Activated CD8-positive, alpha-beta memory T cell treated with anti-CD3 and anti-CD28 coated beads, Interleukin-2, amount 50 U/mL, for 48 hours (primary cell): ENCODE measurements around the gene AMBRA1.

ENCODE experiments used
- DNase-seq: peaks from one replicate; pipeline ENCODE4 v3.0.0-alpha.2; 2020

The AMBRA1 gene

DNA sequence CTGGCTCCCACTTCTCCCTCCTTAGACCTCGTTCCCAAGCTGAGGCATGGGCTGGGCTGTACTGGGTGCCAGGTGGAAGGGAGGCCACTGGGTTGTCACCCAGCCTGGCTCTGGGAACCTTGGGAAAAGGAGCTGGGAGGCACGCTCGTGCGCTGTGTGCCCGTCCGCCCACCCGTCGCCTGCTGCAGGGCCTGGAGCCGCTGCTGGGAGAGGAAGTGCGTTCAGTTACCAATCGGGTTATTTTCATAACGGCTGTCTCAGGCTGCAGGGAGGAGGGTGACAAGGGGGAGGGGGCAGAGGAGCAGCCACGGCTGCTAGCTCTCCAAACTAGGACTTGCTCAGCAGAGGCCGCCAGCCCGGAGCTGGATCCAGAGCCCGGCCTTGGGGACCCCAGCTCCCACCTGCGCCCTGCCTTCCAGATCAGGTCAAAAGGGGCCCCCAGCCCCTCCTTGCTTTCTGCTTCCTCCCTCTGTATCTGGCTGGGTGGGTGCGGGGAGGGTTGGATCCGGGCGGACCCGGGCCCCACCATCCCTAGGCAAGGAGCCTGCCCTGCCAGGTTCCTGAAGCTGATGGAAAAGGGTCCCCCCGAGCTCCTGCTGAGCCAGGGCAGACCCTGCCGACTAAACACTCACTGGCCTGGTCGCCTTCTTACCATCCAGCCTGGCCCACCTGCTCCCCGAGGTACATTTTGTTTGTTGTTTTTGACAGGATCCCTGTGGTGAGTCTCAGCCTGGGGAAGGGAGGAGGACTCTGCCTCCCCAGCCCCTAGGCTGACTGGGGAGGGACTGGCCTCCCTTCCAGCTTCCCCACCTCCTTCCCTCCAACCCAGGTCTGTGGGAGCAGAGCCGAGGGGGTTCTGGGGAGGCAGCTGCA is 232.3 kb downstream of the AMBRA1 start:
- peak; percentile 81 for DNase-seq

GRCh38 chr11:46360878-46361277 is 232.9 kb downstream of the AMBRA1 start:
- no peak for DNase-seq

- no peak for DNase-seq
These were observed 233.9 kb downstream of the AMBRA1 start for GRCh38 chr11:46359953-46360352.

GRCh38 chr11:46357483-46357936 is 236.3 kb downstream of the AMBRA1 start:
- DNase-seq: no peak

DNA sequence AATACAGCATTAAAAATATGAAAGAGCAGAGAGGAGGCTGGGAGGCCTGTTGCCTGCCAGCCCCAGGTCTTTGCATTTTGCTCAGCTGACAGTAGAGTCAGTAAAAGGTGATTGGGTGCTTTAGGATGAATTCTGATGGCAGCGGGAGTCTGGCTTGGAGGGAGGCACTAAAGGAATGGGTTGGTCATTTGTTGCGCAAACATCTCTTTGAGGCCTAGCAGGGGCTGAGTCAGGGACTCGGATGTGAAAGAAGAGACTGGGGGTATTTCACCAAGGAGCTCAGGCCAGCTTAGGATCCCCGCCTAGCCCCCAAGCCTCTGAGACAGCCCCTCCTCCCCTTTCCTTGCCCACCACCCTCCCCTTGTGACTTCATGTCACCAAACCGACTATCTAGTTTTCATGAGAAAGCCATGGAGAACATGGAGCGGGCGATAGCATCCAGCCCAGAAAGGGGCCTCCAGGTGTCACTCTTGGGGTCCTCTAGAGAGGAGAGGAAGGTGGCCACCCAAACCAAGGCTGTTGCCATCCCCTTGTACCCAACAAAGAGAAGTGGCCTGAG is 236.8 kb downstream of the AMBRA1 start:
- DNase-seq: no peak

- peak; percentile 80 for DNase-seq
These were observed 240.1 kb downstream of the AMBRA1 start for GRCh38 chr11:46353698-46354097.

GRCh38 chr11:46352063-46352841 is 241.6 kb downstream of the AMBRA1 start:
- DNase-seq: peak; percentile 91

DNA sequence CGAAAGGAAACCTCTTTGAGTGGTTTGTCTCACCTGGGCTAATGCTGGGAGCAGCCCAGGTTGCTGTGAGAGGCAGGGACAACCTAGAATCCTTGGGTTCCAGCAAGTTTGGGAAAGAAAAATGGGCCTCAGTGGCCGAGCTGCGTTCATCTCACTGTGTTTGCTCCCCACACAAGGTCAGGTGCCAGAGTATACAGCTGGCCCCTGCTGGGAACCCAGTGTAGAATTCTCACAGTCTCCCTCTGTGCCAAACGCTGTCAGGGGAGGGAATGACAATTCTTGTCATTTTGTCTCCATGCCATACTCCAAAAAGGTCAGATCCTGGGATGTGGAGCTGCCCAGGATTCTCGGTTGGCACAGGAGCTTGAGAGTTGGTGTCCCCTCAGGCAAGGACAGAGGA is 242.2 kb downstream of the AMBRA1 start:
- DNase-seq: no peak

- no peak for DNase-seq
These were observed 242.7 kb downstream of the AMBRA1 start for GRCh38 chr11:46351148-46351547.

DNA sequence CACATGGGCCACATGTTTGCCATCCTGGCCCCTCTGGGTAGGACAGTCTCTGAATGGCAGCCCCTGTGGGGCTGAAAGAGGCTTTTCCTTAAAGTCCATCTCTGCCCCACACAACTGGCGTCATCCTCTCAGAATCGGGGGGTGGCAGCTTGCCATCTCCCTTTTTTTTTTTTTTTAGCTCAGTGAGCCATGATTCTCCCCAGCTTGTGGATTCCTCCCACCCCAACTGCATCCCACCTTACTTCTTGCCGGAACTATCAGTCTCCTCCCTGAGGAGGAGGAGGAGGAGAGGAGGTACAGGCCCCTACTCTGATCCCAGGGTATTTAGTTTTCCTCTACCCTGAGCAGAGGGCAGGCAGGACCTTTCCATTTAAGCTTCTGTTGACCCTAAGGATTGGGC is 243.1 kb downstream of the AMBRA1 start:
- DNase-seq: no peak

DNA sequence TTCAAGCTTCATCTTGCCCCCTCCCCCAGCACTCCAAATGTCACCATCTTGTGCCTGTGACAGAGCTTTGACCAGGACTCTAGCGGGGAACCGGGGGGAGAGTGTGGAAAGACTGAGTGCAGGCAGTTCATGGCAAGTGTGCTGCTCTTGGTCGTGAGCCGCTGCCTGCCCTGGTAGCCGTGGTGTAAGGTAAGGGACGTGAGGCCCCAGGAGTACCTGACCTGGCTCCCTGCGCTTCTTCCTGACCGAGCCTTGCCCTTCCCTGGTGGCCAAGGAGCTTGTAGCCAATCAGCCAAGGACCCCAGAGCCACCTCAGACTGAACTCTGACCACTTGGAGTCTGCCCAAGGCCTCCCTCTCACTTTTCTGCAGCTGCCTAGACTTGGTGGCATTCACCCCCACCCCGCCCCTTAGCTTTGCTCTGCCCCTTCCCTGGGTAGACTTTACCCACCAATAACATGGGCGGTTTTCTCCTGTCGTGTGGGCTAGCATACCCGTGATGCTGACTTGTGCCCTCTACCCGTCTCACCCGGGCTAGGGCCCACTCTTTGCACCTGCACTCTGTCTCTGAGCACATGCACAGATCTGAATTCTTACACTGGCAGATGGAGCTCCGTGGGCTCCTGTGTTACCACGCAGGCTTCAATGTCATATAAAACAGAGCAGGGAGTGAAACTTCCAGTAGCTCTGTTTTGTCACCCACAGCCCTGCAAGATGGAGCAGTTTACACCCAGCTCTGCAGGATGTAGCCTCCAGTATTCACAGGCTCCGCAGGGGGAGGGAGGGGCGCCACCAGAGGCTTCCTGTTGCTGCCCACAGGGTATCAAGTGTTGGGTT is 245.0 kb downstream of the AMBRA1 start:
- no peak for DNase-seq

DNA sequence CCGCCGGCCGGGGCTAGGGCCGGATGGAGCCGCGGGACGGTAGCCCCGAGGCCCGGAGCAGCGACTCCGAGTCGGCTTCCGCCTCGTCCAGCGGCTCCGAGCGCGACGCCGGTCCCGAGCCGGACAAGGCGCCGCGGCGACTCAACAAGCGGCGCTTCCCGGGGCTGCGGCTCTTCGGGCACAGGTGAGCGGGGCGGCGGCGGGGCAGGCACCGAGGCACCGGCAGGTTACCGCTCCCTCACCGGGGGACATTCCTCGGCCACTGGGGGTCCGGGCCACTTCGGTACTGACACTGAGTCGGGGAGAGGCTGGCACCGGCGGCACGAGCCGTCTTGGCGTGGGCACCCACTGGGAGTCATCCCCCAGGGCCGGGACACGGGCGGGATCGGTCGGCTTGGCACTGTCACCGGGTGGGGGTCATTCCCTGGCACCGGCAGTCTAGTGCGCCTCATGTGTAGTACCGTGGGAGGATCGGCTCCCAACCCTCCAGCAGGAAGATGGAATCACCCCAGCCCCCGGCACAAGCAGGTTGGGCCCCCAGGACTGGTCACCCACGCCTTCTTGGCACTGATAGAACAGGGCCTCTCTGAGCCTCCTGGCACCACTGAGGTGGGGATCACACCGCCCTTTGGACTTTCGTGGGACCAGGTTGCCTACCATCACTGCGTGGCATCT is 246.0 kb downstream of the AMBRA1 start:
- no peak for DNase-seq

- peak; percentile 98 for DNase-seq
These were observed 246.8 kb downstream of the AMBRA1 start, which contains the start of gene DGKZ for GRCh38 chr11:46346886-46347636. Gene DGKZ (plus strand): TSS chr11:46347463. CDS start chr11:46347660, 197 bp downstream.
